ENCODE data around the gene PPP2R1B.
A peak's percentile ranks its signal among the peaks of the same experiment; 100 is the strongest.
"Not testable (repeated sequence)": the region's sequence is repeated elsewhere in the genome, so short reads cannot be mapped to it uniquely, and the experiment has no call there.

Gene PPP2R1B

GRCh38 chr11:111718436-111718835, 47.8 kb downstream of the PPP2R1B start:
- Mint-ChIP-seq H3K27me3 (ENCODE audit: low read depth) (no peaks in the 10 kb centered on the region), H3K36me3 (ENCODE audit: low read depth) (peaks cover 27% of the 10 kb centered on the region), H3K9me3 (no peaks in the 10 kb centered on the region), H3K27ac (no peak overlapping the region), H3K4me1 (ENCODE audit: low read depth) (peaks cover 4% of the 10 kb centered on the region), H3K4me3 (no peak overlapping the region)
- DNase-seq (ENCODE audit: low spot score): no peak

- not testable (repeated sequence) for H3K4me1 Mint-ChIP-seq (ENCODE audit: low read depth); DNase-seq (ENCODE audit: low spot score); H3K4me3 Mint-ChIP-seq; H3K9me3 Mint-ChIP-seq; H3K27me3 Mint-ChIP-seq (ENCODE audit: low read depth); H3K27ac Mint-ChIP-seq
- H3K36me3 Mint-ChIP-seq (ENCODE audit: low read depth): peaks cover 21% of the 10 kb centered on the region
Observed at GRCh38 chr11:111717660-111718059, 48.5 kb downstream of the PPP2R1B start.

- no peak for DNase-seq (ENCODE audit: low spot score)
- H3K36me3 Mint-ChIP-seq (ENCODE audit: low read depth): peaks cover 27% of the 10 kb centered on the region
- peaks cover 4% of the 10 kb centered on the region for H3K4me1 Mint-ChIP-seq (ENCODE audit: low read depth)
Observed at GRCh38 chr11:111715142-111715816, 50.9 kb downstream of the PPP2R1B start.

GRCh38 chr11:111714522-111714921, 51.7 kb downstream of the PPP2R1B start:
- Mint-ChIP-seq H3K4me1 (ENCODE audit: low read depth) (peaks cover 4% of the 10 kb centered on the region), H3K27ac (no peak overlapping the region), H3K27me3 (ENCODE audit: low read depth) (no peaks in the 10 kb centered on the region), H3K36me3 (ENCODE audit: low read depth) (peaks cover 21% of the 10 kb centered on the region), H3K4me3 (no peak overlapping the region), H3K9me3 (no peaks in the 10 kb centered on the region)
- DNase-seq (ENCODE audit: low spot score): no peak

More at GRCh38 chr11:111715142-111715816, 50.9 kb downstream of the PPP2R1B start:
- Mint-ChIP-seq H3K27me3 (ENCODE audit: low read depth) (no peaks in the 10 kb centered on the region), H3K9me3 (no peaks in the 10 kb centered on the region), H3K4me3 (no peak overlapping the region), H3K27ac (no peak overlapping the region)

- Mint-ChIP-seq H3K4me3 (no peak overlapping the region), H3K4me1 (ENCODE audit: low read depth) (no peaks in the 10 kb centered on the region), H3K27me3 (ENCODE audit: low read depth) (no peaks in the 10 kb centered on the region), H3K9me3 (no peaks in the 10 kb centered on the region), H3K36me3 (ENCODE audit: low read depth) (peaks cover 18% of the 10 kb centered on the region), H3K27ac (no peak overlapping the region)
- no peak for DNase-seq (ENCODE audit: low spot score)
Observed at GRCh38 chr11:111707691-111708067, 58.5 kb downstream of the PPP2R1B start.

GRCh38 chr11:111707039-111707690, 59.0 kb downstream of the PPP2R1B start:
- H3K27ac Mint-ChIP-seq: no peak overlapping the region
- no peak overlapping the region for H3K4me3 Mint-ChIP-seq
- H3K9me3 Mint-ChIP-seq: no peaks in the 10 kb centered on the region
- H3K36me3 Mint-ChIP-seq (ENCODE audit: low read depth): peaks cover 14% of the 10 kb centered on the region
- no peaks in the 10 kb centered on the region for H3K4me1 Mint-ChIP-seq (ENCODE audit: low read depth)
- H3K27me3 Mint-ChIP-seq (ENCODE audit: low read depth): no peaks in the 10 kb centered on the region
- DNase-seq (ENCODE audit: low spot score): no peak

- H3K27me3 Mint-ChIP-seq (ENCODE audit: low read depth): no peaks in the 10 kb centered on the region
- H3K4me1 Mint-ChIP-seq (ENCODE audit: low read depth): peaks cover 9% of the 10 kb centered on the region
- no peak overlapping the region for H3K27ac Mint-ChIP-seq
- H3K36me3 Mint-ChIP-seq (ENCODE audit: low read depth): peaks cover 10% of the 10 kb centered on the region
- no peak overlapping the region for H3K4me3 Mint-ChIP-seq
- DNase-seq (ENCODE audit: low spot score): no peak
- no peaks in the 10 kb centered on the region for H3K9me3 Mint-ChIP-seq
Observed at GRCh38 chr11:111703576-111703975, 62.6 kb downstream of the PPP2R1B start.

GRCh38 chr11:111702623-111703022, 63.6 kb downstream of the PPP2R1B start:
- Mint-ChIP-seq H3K36me3 (ENCODE audit: low read depth) (peaks cover 10% of the 10 kb centered on the region), H3K4me1 (ENCODE audit: low read depth) (peaks cover 9% of the 10 kb centered on the region), H3K27ac (no peak overlapping the region), H3K9me3 (no peaks in the 10 kb centered on the region), H3K27me3 (ENCODE audit: low read depth) (no peaks in the 10 kb centered on the region), H3K4me3 (no peak overlapping the region)
- DNase-seq (ENCODE audit: low spot score): no peak

GRCh38 chr11:111700162-111700561, 66.0 kb downstream of the PPP2R1B start:
- no peaks in the 10 kb centered on the region for H3K27me3 Mint-ChIP-seq (ENCODE audit: low read depth)
- H3K27ac Mint-ChIP-seq: no peak overlapping the region
- peaks cover 9% of the 10 kb centered on the region for H3K4me1 Mint-ChIP-seq (ENCODE audit: low read depth)
- H3K9me3 Mint-ChIP-seq: no peaks in the 10 kb centered on the region
- H3K4me3 Mint-ChIP-seq: no peak overlapping the region
- DNase-seq (ENCODE audit: low spot score): no peak
- peaks cover 5% of the 10 kb centered on the region for H3K36me3 Mint-ChIP-seq (ENCODE audit: low read depth)

GRCh38 chr11:111699579-111700156, 66.5 kb downstream of the PPP2R1B start:
- Mint-ChIP-seq H3K36me3 (ENCODE audit: low read depth) (peaks cover 1% of the 10 kb centered on the region), H3K9me3 (no peaks in the 10 kb centered on the region), H3K4me1 (ENCODE audit: low read depth) (peaks cover 9% of the 10 kb centered on the region), H3K27me3 (ENCODE audit: low read depth) (no peaks in the 10 kb centered on the region), H3K27ac (no peak overlapping the region), H3K4me3 (no peak overlapping the region)
- no peak for DNase-seq (ENCODE audit: low spot score)

- Mint-ChIP-seq H3K27me3 (ENCODE audit: low read depth) (no peaks in the 10 kb centered on the region), H3K27ac (no peak overlapping the region), H3K9me3 (no peaks in the 10 kb centered on the region), H3K36me3 (ENCODE audit: low read depth) (peaks cover 1% of the 10 kb centered on the region), H3K4me3 (no peak overlapping the region), H3K4me1 (ENCODE audit: low read depth) (peaks cover 9% of the 10 kb centered on the region)
- DNase-seq (ENCODE audit: low spot score): peak; percentile 6
Observed at GRCh38 chr11:111698852-111699559, 67.2 kb downstream of the PPP2R1B start.

- Mint-ChIP-seq H3K27ac (no peak overlapping the region), H3K36me3 (ENCODE audit: low read depth) (peaks cover 1% of the 10 kb centered on the region), H3K9me3 (no peaks in the 10 kb centered on the region), H3K4me3 (no peak overlapping the region), H3K27me3 (ENCODE audit: low read depth) (no peaks in the 10 kb centered on the region), H3K4me1 (ENCODE audit: low read depth) (peaks cover 9% of the 10 kb centered on the region)
- DNase-seq (ENCODE audit: low spot score): no peak
Observed at GRCh38 chr11:111697933-111698371, 68.2 kb downstream of the PPP2R1B start.

GRCh38 chr11:111696556-111696955, 69.6 kb downstream of the PPP2R1B start:
- no peak for DNase-seq (ENCODE audit: low spot score)

GRCh38 chr11:111694851-111695250, 71.3 kb downstream of the PPP2R1B start:
- H3K9me3 Mint-ChIP-seq: no peaks in the 10 kb centered on the region
- no peaks in the 10 kb centered on the region for H3K36me3 Mint-ChIP-seq (ENCODE audit: low read depth)
- no peak for DNase-seq (ENCODE audit: low spot score)

More at GRCh38 chr11:111696556-111696955, 69.6 kb downstream of the PPP2R1B start:
- Mint-ChIP-seq H3K4me3 (no peak overlapping the region), H3K36me3 (ENCODE audit: low read depth) (no peaks in the 10 kb centered on the region), H3K27ac (no peak overlapping the region), H3K4me1 (ENCODE audit: low read depth) (peaks cover 9% of the 10 kb centered on the region), H3K9me3 (no peaks in the 10 kb centered on the region), H3K27me3 (ENCODE audit: low read depth) (no peaks in the 10 kb centered on the region)

More at GRCh38 chr11:111694851-111695250, 71.3 kb downstream of the PPP2R1B start:
- Mint-ChIP-seq H3K27ac (no peak overlapping the region), H3K4me1 (ENCODE audit: low read depth) (peaks cover 4% of the 10 kb centered on the region), H3K4me3 (no peak overlapping the region), H3K27me3 (ENCODE audit: low read depth) (no peaks in the 10 kb centered on the region)
